ENCODE measurements around the gene CBFA2T3.

Gene CBFA2T3

GRCh38 chr16:88899901-88900661 is 76.9 kb downstream of the CBFA2T3 start:
- no peak for DNase-seq
- WGBS: 88% methylated on average over 41 of the region's 41 CpGs
- H3K4ac ChIP-seq (ENCODE audit: low read depth in 1 of 2, low read length in 2 of 2): no peak overlapping the region
- no peak overlapping the region for H2BK5ac ChIP-seq (ENCODE audit: low read depth, low read length, poor library complexity, severe bottlenecking)
- H3K4me3 ChIP-seq (ENCODE audit: insufficient read depth in 1 of 2, low read depth in 1 of 2, low read length in 2 of 2): no peak overlapping the region
- H3K27me3 ChIP-seq (ENCODE audit: control insufficient read depth in 1 of 2, insufficient read depth in 1 of 2, low read length in 2 of 2): peaks cover 12 to 32% of the 10 kb centered on the region in 2 experiments
- no peaks in the 10 kb centered on the region for H3K36me3 ChIP-seq (ENCODE audit: control insufficient read depth in 1 of 2, insufficient read depth in 2 of 2, low read depth in 1 of 2, low read length in 2 of 2)
- no peak overlapping the region for H4K8ac ChIP-seq (ENCODE audit: low read length)
- no peak overlapping the region for H3K14ac ChIP-seq (ENCODE audit: low read length in 2 of 2)
- H2AK5ac ChIP-seq (ENCODE audit: low read length, severe bottlenecking): no peak overlapping the region
- no peak overlapping the region for H3K4me2 ChIP-seq (ENCODE audit: low read length, poor library complexity, severe bottlenecking)
- no peak overlapping the region for H4K91ac ChIP-seq (ENCODE audit: low read length)
- no peak overlapping the region for H3K18ac ChIP-seq (ENCODE audit: low read depth in 1 of 2, low read length in 2 of 2)
- H3K4me1 ChIP-seq (ENCODE audit: control insufficient read depth, insufficient read depth, low read depth, low read length): no peaks in the 10 kb centered on the region
- H2BK120ac ChIP-seq (ENCODE audit: low read depth, low read length): no peak overlapping the region
- no peak overlapping the region for H2BK12ac ChIP-seq (ENCODE audit: low read length in 2 of 2)
- no peak overlapping the region for H2AFZ ChIP-seq (ENCODE audit: low read depth, low read length)
- no peak overlapping the region for H3K9ac ChIP-seq (ENCODE audit: low read length)
- no peak overlapping the region for H2BK15ac ChIP-seq (ENCODE audit: low read depth, poor library complexity, severe bottlenecking)
- H3K27ac ChIP-seq (ENCODE audit: low read length, poor library complexity, severe bottlenecking): no peak overlapping the region
- H3K23ac ChIP-seq (ENCODE audit: low read length in 2 of 2): no peak overlapping the region
- no peaks in the 10 kb centered on the region for H3K79me1 ChIP-seq (replicated peaks; ENCODE audit: low read length, poor library complexity, severe bottlenecking)
- no peaks in the 10 kb centered on the region for H3K9me3 ChIP-seq (ENCODE audit: control insufficient read depth, low read length)

DNA sequence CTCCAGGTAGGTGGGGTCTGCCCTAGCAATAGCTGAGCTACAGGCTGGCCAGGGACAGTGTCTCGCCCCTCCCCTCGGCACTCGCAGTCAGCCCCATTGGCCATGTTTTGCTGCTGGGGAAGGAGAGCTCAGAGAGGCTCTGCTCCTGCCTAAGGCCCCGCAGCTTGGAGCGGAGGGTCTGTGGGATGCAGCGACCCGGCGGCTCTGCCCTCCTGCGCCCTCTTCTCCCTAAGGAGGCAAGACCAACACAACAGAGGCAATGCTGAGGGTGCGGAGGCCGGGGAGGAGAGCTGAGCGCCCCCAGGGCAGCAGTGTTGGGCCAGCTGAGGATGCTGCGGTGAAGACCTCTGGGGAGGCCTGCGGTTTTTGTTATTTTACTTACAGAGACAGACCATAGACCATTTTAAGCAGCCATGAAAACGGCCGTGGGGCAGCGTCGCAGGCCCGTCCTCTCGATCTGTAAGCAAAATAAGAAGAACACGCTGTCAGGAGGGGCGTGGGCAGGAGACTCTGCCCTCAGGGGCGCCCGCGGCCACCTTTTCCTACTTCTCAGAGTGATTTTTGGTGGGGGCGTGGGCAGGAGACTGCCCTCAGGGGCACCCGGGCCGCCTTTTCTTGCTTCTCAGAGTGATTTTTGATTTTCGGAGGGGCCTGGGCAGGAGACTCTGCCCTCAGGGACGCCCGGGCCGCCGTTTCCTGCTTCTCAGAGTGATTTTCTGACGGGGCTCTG is 79.1 kb downstream of the CBFA2T3 start:
- Histone ChIP-seq H3K4me1 (ENCODE audit: control insufficient read depth, insufficient read depth, low read depth, low read length) (no peaks in the 10 kb centered on the region), H3K27ac (ENCODE audit: low read length, poor library complexity, severe bottlenecking) (no peak overlapping the region), H3K79me1 (replicated peaks; ENCODE audit: low read length, poor library complexity, severe bottlenecking) (no peaks in the 10 kb centered on the region), H3K9ac (ENCODE audit: low read length) (no peak overlapping the region), H3K18ac (ENCODE audit: low read depth in 1 of 2, low read length in 2 of 2) (no peak overlapping the region), H2BK15ac (ENCODE audit: low read depth, poor library complexity, severe bottlenecking) (no peak overlapping the region), H3K4ac (ENCODE audit: low read depth in 1 of 2, low read length in 2 of 2) (no peak overlapping the region), H3K23ac (ENCODE audit: low read length in 2 of 2) (no peak overlapping the region), H2BK12ac (ENCODE audit: low read length in 2 of 2) (no peak overlapping the region), H3K4me2 (ENCODE audit: low read length, poor library complexity, severe bottlenecking) (no peak overlapping the region), H3K4me3 (ENCODE audit: insufficient read depth in 1 of 2, low read depth in 1 of 2, low read length in 2 of 2) (no peak overlapping the region), H2BK120ac (ENCODE audit: low read depth, low read length) (no peak overlapping the region), H2AFZ (ENCODE audit: low read depth, low read length) (no peak overlapping the region), H3K9me3 (ENCODE audit: control insufficient read depth, low read length) (no peaks in the 10 kb centered on the region), H3K14ac (ENCODE audit: low read length in 2 of 2) (no peak overlapping the region), H4K91ac (ENCODE audit: low read length) (no peak overlapping the region), H3K36me3 (ENCODE audit: control insufficient read depth in 1 of 2, insufficient read depth in 2 of 2, low read depth in 1 of 2, low read length in 2 of 2) (no peaks in the 10 kb centered on the region), H2AK5ac (ENCODE audit: low read length, severe bottlenecking) (no peak overlapping the region), H2BK5ac (ENCODE audit: low read depth, low read length, poor library complexity, severe bottlenecking) (no peak overlapping the region), H4K8ac (ENCODE audit: low read length) (no peak overlapping the region), H3K27me3 (ENCODE audit: control insufficient read depth in 1 of 2, insufficient read depth in 1 of 2, low read length in 2 of 2) (peaks cover 12 to 24% of the 10 kb centered on the region in 2 experiments)
- DNase-seq: no peak
- WGBS: 90% methylated on average over 33 of the region's 34 CpGs

GRCh38 chr16:88896238-88897070 is 80.6 kb downstream of the CBFA2T3 start:
- no peak overlapping the region for H3K4me3 ChIP-seq (ENCODE audit: insufficient read depth in 1 of 2, low read depth in 1 of 2, low read length in 2 of 2)
- H3K9ac ChIP-seq (ENCODE audit: low read length): no peak overlapping the region
- no peak for DNase-seq
- H2BK5ac ChIP-seq (ENCODE audit: low read depth, low read length, poor library complexity, severe bottlenecking): no peak overlapping the region
- H3K18ac ChIP-seq (ENCODE audit: low read depth in 1 of 2, low read length in 2 of 2): no peak overlapping the region
- H2AK5ac ChIP-seq (ENCODE audit: low read length, severe bottlenecking): no peak overlapping the region
- H2BK15ac ChIP-seq (ENCODE audit: low read depth, poor library complexity, severe bottlenecking): peak overlapping the region; percentile 5
- peaks cover 17 to 29% of the 10 kb centered on the region in 2 experiments for H3K27me3 ChIP-seq (ENCODE audit: control insufficient read depth in 1 of 2, insufficient read depth in 1 of 2, low read length in 2 of 2)
- H2AFZ ChIP-seq (ENCODE audit: low read depth, low read length): no peak overlapping the region
- H3K9me3 ChIP-seq (ENCODE audit: control insufficient read depth, low read length): no peaks in the 10 kb centered on the region
- H3K4me1 ChIP-seq (ENCODE audit: control insufficient read depth, insufficient read depth, low read depth, low read length): no peaks in the 10 kb centered on the region
- no peak overlapping the region for H3K4me2 ChIP-seq (ENCODE audit: low read length, poor library complexity, severe bottlenecking)
- no peak overlapping the region for H3K4ac ChIP-seq (ENCODE audit: low read depth in 1 of 2, low read length in 2 of 2)
- peak overlapping the region; percentile 41 for H4K91ac ChIP-seq (ENCODE audit: low read length)
- H3K14ac ChIP-seq (ENCODE audit: low read length in 2 of 2): no peak overlapping the region
- no peak overlapping the region for H2BK12ac ChIP-seq (ENCODE audit: low read length in 2 of 2)
- no peaks in the 10 kb centered on the region for H3K79me1 ChIP-seq (replicated peaks; ENCODE audit: low read length, poor library complexity, severe bottlenecking)
- WGBS: 87% methylated on average over 57 of the region's 57 CpGs
- no peak overlapping the region for H3K27ac ChIP-seq (ENCODE audit: low read length, poor library complexity, severe bottlenecking)
- H2BK120ac ChIP-seq (ENCODE audit: low read depth, low read length): no peak overlapping the region
- no peaks in the 10 kb centered on the region for H3K36me3 ChIP-seq (ENCODE audit: control insufficient read depth in 1 of 2, insufficient read depth in 2 of 2, low read depth in 1 of 2, low read length in 2 of 2)
- H3K23ac ChIP-seq (ENCODE audit: low read length in 2 of 2): no peak overlapping the region
- no peak overlapping the region for H4K8ac ChIP-seq (ENCODE audit: low read length)

DNA sequence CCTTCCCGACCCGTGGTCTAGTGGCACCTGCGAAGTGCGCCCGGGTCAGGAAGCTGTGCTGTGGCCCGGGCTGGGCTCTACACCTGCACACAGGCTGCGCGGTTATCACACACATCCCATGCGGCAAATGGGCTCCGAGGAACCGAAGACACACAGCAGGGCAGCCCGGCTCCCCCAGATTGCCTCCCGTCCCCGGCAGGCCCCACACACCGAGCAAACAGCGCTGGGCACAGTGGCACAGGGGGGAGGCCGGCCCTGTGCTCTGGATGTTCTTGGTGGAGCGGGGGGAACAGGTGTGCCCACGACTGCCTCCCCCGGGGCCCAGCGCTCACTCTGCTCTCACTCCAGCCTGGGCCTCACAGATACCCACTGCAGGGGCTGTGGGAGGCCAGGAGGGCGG is 81.7 kb downstream of the CBFA2T3 start:
- no peak overlapping the region for H2BK5ac ChIP-seq (ENCODE audit: low read depth, low read length, poor library complexity, severe bottlenecking)
- no peak overlapping the region for H4K8ac ChIP-seq (ENCODE audit: low read length)
- H3K4me2 ChIP-seq (ENCODE audit: low read length, poor library complexity, severe bottlenecking): no peak overlapping the region
- no peak overlapping the region for H2BK12ac ChIP-seq (ENCODE audit: low read length in 2 of 2)
- no peak overlapping the region for H3K14ac ChIP-seq (ENCODE audit: low read length in 2 of 2)
- DNase-seq: no peak
- no peak overlapping the region for H2AFZ ChIP-seq (ENCODE audit: low read depth, low read length)
- H3K9ac ChIP-seq (ENCODE audit: low read length): no peak overlapping the region
- H2AK5ac ChIP-seq (ENCODE audit: low read length, severe bottlenecking): no peak overlapping the region
- H3K18ac ChIP-seq (ENCODE audit: low read depth in 1 of 2, low read length in 2 of 2): no peak overlapping the region
- H4K91ac ChIP-seq (ENCODE audit: low read length): no peak overlapping the region
- no peak overlapping the region for H3K4ac ChIP-seq (ENCODE audit: low read depth in 1 of 2, low read length in 2 of 2)
- H3K79me1 ChIP-seq (replicated peaks; ENCODE audit: low read length, poor library complexity, severe bottlenecking): no peaks in the 10 kb centered on the region
- no peaks in the 10 kb centered on the region for H3K4me1 ChIP-seq (ENCODE audit: control insufficient read depth, insufficient read depth, low read depth, low read length)
- H3K23ac ChIP-seq (ENCODE audit: low read length in 2 of 2): no peak overlapping the region
- H3K4me3 ChIP-seq (ENCODE audit: insufficient read depth in 1 of 2, low read depth in 1 of 2, low read length in 2 of 2): no peak overlapping the region
- no peaks in the 10 kb centered on the region for H3K36me3 ChIP-seq (ENCODE audit: control insufficient read depth in 1 of 2, insufficient read depth in 2 of 2, low read depth in 1 of 2, low read length in 2 of 2)
- no peak overlapping the region for H3K27ac ChIP-seq (ENCODE audit: low read length, poor library complexity, severe bottlenecking)
- H3K9me3 ChIP-seq (ENCODE audit: control insufficient read depth, low read length): no peaks in the 10 kb centered on the region
- peaks cover 20 to 37% of the 10 kb centered on the region in 2 experiments for H3K27me3 ChIP-seq (ENCODE audit: control insufficient read depth in 1 of 2, insufficient read depth in 1 of 2, low read length in 2 of 2)
- no peak overlapping the region for H2BK120ac ChIP-seq (ENCODE audit: low read depth, low read length)
- no peak overlapping the region for H2BK15ac ChIP-seq (ENCODE audit: low read depth, poor library complexity, severe bottlenecking)
- 91% methylated on average over 22 of the region's 22 CpGs for WGBS

All from mesenchymal stem cell (in vitro differentiated cells and primary cell).